Neutrophil (primary cell): ENCODE data around the gene TNFRSF12A.

ENCODE experiments used
- H3K27ac ChIP-seq: fragments of 200-600 bp; sonication (generic); 2 replicates; pipeline ENCODE4 v1.5.1; 2016; ENCODE audit warnings: mild to moderate bottlenecking, moderate library complexity
- H3K27me3 ChIP-seq: fragments of 200-600 bp; sonication (generic); 2 replicates; pipeline ENCODE4 v1.6.0; 2016; ENCODE audit warnings: mild to moderate bottlenecking
- H3K36me3 ChIP-seq: fragments of 200-600 bp; sonication (generic); 2 replicates; pipeline ENCODE4 v1.5.1; 2017
- H3K4me1 ChIP-seq, 2 experiments: fragments of 200-600 bp in 1 of 2; sonication (generic) in 1 of 2; 1 replicate in 1 of 2; 2 replicates in 1 of 2; pipeline versions ENCODE4 v1.5.1 to v1.6.1; 2013 to 2016; ENCODE audit warnings: low read depth in 1 of 2, low read length in 1 of 2, mild to moderate bottlenecking in 1 of 2, moderate library complexity in 1 of 2; ENCODE audit not compliant: control insufficient read depth in 1 of 2, insufficient read depth in 1 of 2
- H3K4me3 ChIP-seq, 2 experiments: fragments of 200-600 bp in 1 of 2; sonication (generic) in 1 of 2; 1 replicate in 1 of 2; 2 replicates in 1 of 2; pipeline ENCODE4 v1.5.1; 2013 to 2016; ENCODE audit warnings: low read depth in 1 of 2, low read length in 1 of 2, mild to moderate bottlenecking in 1 of 2, moderate library complexity in 1 of 2
- H3K9me3 ChIP-seq: fragments of 200-600 bp; sonication (generic); 2 replicates; pipeline ENCODE4 v1.5.1; 2016
- TF ChIP-seq, protein P1 (sequence below): fragments of 200-600 bp; sonication (generic); IDR thresholded peaks from 2 replicates; pipeline ENCODE4 v1.5.1; 2016; ENCODE audit warnings: antibody characterized with exemption

TNFRSF12A gene

DNA sequence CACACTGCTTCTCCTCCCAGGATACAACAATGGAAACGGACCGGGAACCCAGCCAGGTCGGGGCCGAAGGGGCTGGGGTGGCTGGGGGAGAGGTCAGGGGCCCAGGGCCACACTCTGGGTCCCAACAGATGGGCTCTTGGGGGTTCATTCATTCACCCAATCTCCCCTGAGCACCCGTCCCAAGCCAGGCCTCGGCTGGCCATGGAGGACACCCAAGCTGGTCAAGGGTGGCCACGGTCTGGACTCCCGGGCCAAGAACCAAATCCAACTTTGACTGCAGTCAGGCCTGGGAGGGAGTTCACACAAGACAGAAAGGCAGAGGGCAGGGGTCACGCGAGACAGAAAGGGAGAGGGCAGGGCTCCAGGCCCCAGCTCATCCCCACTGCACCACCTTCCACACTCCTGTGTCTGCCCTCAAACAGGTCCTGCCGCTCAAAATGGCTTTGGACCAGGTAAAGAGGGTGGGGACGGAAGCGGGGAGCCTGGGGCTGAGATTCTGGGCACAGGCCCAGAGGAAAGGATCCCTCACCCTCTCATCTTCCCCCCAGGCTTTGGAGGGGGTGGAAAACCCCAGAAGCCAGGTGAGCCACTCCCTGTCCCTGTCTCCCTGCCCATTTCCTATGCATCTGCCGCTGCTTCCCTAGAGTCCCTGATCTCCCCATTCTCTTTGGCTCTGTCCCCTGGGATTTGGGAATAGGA, 27.6 kb upstream of the TNFRSF12A start:
- H3K27me3 ChIP-seq: peaks cover 13% of the 10 kb centered on the region
- TF ChIP-seq, protein P1, sequence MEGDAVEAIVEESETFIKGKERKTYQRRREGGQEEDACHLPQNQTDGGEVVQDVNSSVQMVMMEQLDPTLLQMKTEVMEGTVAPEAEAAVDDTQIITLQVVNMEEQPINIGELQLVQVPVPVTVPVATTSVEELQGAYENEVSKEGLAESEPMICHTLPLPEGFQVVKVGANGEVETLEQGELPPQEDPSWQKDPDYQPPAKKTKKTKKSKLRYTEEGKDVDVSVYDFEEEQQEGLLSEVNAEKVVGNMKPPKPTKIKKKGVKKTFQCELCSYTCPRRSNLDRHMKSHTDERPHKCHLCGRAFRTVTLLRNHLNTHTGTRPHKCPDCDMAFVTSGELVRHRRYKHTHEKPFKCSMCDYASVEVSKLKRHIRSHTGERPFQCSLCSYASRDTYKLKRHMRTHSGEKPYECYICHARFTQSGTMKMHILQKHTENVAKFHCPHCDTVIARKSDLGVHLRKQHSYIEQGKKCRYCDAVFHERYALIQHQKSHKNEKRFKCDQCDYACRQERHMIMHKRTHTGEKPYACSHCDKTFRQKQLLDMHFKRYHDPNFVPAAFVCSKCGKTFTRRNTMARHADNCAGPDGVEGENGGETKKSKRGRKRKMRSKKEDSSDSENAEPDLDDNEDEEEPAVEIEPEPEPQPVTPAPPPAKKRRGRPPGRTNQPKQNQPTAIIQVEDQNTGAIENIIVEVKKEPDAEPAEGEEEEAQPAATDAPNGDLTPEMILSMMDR: no peak
- H3K4me1 ChIP-seq: no peaks in the 10 kb centered on the region
- no peaks in the 10 kb centered on the region for H3K36me3 ChIP-seq
- no peak overlapping the region for H3K27ac ChIP-seq
- no peak overlapping the region for H3K4me3 ChIP-seq
- no peaks in the 10 kb centered on the region for H3K9me3 ChIP-seq

DNA sequence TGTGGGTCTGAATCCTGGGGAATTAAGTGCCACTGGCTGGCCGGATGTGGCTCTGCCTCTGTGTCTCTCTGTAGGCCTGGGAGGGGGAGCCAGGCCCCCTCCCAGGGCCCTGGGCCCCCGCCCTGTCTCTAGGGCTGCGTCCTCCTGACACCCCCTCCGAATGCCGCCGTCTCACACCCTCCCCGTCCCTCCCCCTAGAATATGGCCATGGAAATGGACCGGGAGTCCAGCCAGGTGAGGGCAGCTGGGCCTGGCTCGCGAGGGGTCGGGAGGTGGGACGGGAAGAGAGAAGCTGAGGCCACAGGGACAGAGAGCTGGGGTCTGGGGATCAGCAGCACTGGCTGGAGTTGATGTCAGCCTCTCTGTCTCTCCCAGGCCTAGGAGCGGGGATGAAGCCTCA, 23.9 kb upstream of the TNFRSF12A start:
- TF ChIP-seq, protein P1: no peak
- H3K9me3 ChIP-seq: no peaks in the 10 kb centered on the region

DNA sequence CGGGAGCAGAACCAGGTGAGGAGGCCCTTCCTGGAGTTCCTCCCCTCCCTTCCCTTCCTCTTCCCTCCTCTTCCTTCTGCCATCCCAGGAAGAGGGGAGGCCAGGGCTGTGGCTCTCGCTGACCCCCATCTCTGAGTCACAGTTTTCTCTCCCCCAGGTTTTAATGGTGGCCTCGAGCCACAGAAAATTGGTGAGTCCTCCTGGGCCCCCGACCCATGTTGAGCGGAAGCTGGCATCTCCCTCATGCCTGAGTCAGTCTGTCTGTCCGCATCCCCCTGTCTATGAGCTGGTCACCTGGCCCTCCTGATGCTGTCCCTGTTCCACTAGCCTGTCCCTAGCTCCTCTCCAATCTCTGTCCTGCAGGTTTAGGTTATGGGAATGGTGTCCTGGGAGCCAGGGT, 20.2 kb upstream of the TNFRSF12A start:
- Histone ChIP-seq H3K4me1 (peaks cover 5 to 8% of the 10 kb centered on the region in 2 experiments), H3K27ac (no peak overlapping the region), H3K27me3 (no peaks in the 10 kb centered on the region), H3K4me3 (no peak overlapping the region), H3K9me3 (no peaks in the 10 kb centered on the region), H3K36me3 (peaks cover 31% of the 10 kb centered on the region)
- TF ChIP-seq, protein P1: no peak

More for the DNA sequence above, 23.9 kb upstream of the TNFRSF12A start:
- Histone ChIP-seq H3K4me1 (no peaks in the 10 kb centered on the region), H3K27ac (no peak overlapping the region), H3K4me3 (no peak overlapping the region), H3K27me3 (no peaks in the 10 kb centered on the region), H3K36me3 (peaks cover 19% of the 10 kb centered on the region)

DNA sequence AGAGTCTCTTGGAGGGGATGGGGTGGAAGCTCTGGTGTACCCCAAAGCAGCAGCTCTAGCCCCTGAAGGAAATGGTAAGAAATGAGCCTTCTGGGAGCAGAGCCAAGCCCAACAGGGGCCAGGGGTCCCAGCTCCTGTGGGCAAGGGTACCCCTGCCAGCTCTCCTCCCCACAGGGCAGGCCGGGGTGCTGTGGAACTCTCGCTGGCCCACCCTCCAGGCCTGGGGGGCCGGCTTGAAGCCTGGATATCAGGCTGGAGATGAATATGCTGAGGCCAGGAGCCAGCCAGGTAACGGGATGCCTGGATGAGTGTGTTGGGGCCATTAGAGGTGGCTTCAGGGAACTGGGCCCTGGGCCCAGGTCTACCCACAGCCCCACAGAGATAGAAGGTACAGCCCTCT, 19.6 kb upstream of the TNFRSF12A start:
- Histone ChIP-seq H3K27me3 (no peaks in the 10 kb centered on the region), H3K36me3 (peaks cover 31% of the 10 kb centered on the region), H3K27ac (no peak overlapping the region), H3K4me1 (peaks cover 11 to 12% of the 10 kb centered on the region in 2 experiments), H3K9me3 (no peaks in the 10 kb centered on the region), H3K4me3 (no peak overlapping the region)
- TF ChIP-seq, protein P1: no peak

DNA sequence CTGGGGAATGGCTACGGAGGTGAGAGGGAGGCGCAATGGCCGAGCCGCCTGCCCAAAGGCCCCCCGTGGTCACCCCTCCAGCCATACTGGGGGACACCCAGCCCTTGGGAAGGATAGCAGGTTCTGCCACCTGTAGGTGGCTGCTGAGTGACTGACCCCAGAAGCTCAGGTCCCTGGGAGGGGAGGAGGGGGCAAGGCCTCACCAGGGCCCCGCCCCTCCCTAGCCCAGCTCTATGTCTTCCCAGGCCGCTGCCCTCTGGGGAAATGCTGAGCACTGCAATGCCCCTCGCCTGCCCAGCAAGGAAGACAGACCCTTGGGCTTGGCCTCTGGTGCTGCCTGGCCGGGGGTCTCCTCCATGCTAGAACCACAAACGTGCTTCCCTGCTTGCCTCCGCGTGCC, 18.9 kb upstream of the TNFRSF12A start:
- H3K4me3 ChIP-seq: no peak overlapping the region
- H3K4me1 ChIP-seq: peaks cover 19% of the 10 kb centered on the region in 2 experiments
- no peaks in the 10 kb centered on the region for H3K27me3 ChIP-seq
- TF ChIP-seq, protein P1: no peak
- H3K27ac ChIP-seq: no peak overlapping the region
- H3K9me3 ChIP-seq: no peaks in the 10 kb centered on the region
- H3K36me3 ChIP-seq: peaks cover 31% of the 10 kb centered on the region
